Muscle layer of duodenum (tissue), 2 donors: ENCODE measurements around the gene PLAAT4.
"Not testable (repeated sequence)": the region's sequence is repeated elsewhere in the genome, so short reads cannot be mapped to it uniquely, and the experiment has no call there.

ENCODE experiments used
- H3K27ac ChIP-seq: one replicate; pipeline ENCODE4 v1.7.0; 2013; ENCODE audit warnings: mild to moderate bottlenecking, low read length
- H3K27me3 ChIP-seq: one replicate; pipeline ENCODE4 v1.7.0; 2013; ENCODE audit warnings: low read depth, mild to moderate bottlenecking, control low read depth, low read length
- H3K36me3 ChIP-seq, 2 donors: one replicate each; pipeline ENCODE4 v1.7.0; 2013; ENCODE audit warnings: low read length in 2 of 2, control low read depth in 1 of 2, mild to moderate bottlenecking in 1 of 2; ENCODE audit not compliant: insufficient read depth in 2 of 2, control insufficient read depth in 1 of 2
- H3K4me1 ChIP-seq, 2 donors: one replicate each; pipeline ENCODE4 v1.7.0; 2013; ENCODE audit warnings: low read length in 2 of 2, mild to moderate bottlenecking in 2 of 2, control low read depth in 1 of 2, moderate library complexity in 1 of 2; ENCODE audit not compliant: insufficient read depth in 2 of 2, control insufficient read depth in 1 of 2
- H3K4me3 ChIP-seq, 2 donors: one replicate each; pipeline ENCODE4 v1.7.0; 2013; ENCODE audit warnings: low read length in 2 of 2, low read depth in 1 of 2, mild to moderate bottlenecking in 1 of 2
- H3K9me3 ChIP-seq, 2 donors: one replicate each; pipeline ENCODE4 v1.7.0; 2013; ENCODE audit warnings: low read length in 2 of 2, control low read depth in 1 of 2, mild to moderate bottlenecking in 1 of 2; ENCODE audit not compliant: control insufficient read depth in 1 of 2
- donor health status: healthy.

The PLAAT4 gene

GRCh38 chr11:63549411-63549810 lies 12.8 kb downstream of the PLAAT4 start:
- H3K4me1 ChIP-seq = no peaks in the 10 kb centered on the region
- peaks cover 14 to 34% of the 10 kb centered on the region in 2 donors for H3K36me3 ChIP-seq
- H3K4me3 ChIP-seq = no peak overlapping the region
- H3K9me3 ChIP-seq = no peaks in the 10 kb centered on the region
- H3K27ac ChIP-seq = no peak overlapping the region
- no peaks in the 10 kb centered on the region for H3K27me3 ChIP-seq

- not testable (repeated sequence) for H3K27ac ChIP-seq, H3K9me3 ChIP-seq
- H3K36me3 ChIP-seq = peaks cover 6 to 25% of the 10 kb centered on the region in 2 donors
These were observed 13.6 kb downstream of the PLAAT4 start for GRCh38 chr11:63550156-63550700.

GRCh38 chr11:63551091-63551888 lies 14.7 kb downstream of the PLAAT4 start:
- Histone ChIP-seq H3K4me1 (no peaks in the 10 kb centered on the region), H3K4me3 (no peak overlapping the region), H3K27ac (no peak overlapping the region), H3K36me3 (peaks cover 4 to 15% of the 10 kb centered on the region in 2 donors), H3K9me3 (no peaks in the 10 kb centered on the region), H3K27me3 (no peaks in the 10 kb centered on the region)

More at GRCh38 chr11:63550156-63550700, 13.6 kb downstream of the PLAAT4 start:
- H3K4me1 ChIP-seq, H3K27me3 ChIP-seq, H3K4me3 ChIP-seq: not testable (repeated sequence)

GRCh38 chr11:63551889-63552266 lies 15.3 kb downstream of the PLAAT4 start:
- Histone ChIP-seq H3K4me1 (no peaks in the 10 kb centered on the region), H3K4me3 (no peak overlapping the region), H3K36me3 (peaks cover 4 to 9% of the 10 kb centered on the region in 2 donors), H3K27me3 (no peaks in the 10 kb centered on the region), H3K27ac (no peak overlapping the region), H3K9me3 (no peaks in the 10 kb centered on the region)

GRCh38 chr11:63552921-63553320 lies 16.3 kb downstream of the PLAAT4 start:
- no peaks in the 10 kb centered on the region for H3K9me3 ChIP-seq
- H3K36me3 ChIP-seq = no peaks in the 10 kb centered on the region
- H3K27ac ChIP-seq = no peak overlapping the region
- no peaks in the 10 kb centered on the region for H3K4me1 ChIP-seq
- H3K27me3 ChIP-seq = no peaks in the 10 kb centered on the region
- no peak overlapping the region for H3K4me3 ChIP-seq

GRCh38 chr11:63553759-63554158 lies 17.2 kb downstream of the PLAAT4 start:
- no peaks in the 10 kb centered on the region for H3K36me3 ChIP-seq
- no peak overlapping the region for H3K4me3 ChIP-seq
- no peaks in the 10 kb centered on the region for H3K9me3 ChIP-seq
- H3K27me3 ChIP-seq = no peaks in the 10 kb centered on the region
- no peak overlapping the region for H3K27ac ChIP-seq
- H3K4me1 ChIP-seq = no peaks in the 10 kb centered on the region

GRCh38 chr11:63554877-63555223 lies 18.2 kb downstream of the PLAAT4 start:
- no peak overlapping the region for H3K27ac ChIP-seq
- H3K9me3 ChIP-seq = no peaks in the 10 kb centered on the region
- H3K36me3 ChIP-seq = no peaks in the 10 kb centered on the region
- no peaks in the 10 kb centered on the region for H3K27me3 ChIP-seq
- no peaks in the 10 kb centered on the region for H3K4me1 ChIP-seq
- no peak overlapping the region for H3K4me3 ChIP-seq

- Histone ChIP-seq H3K9me3 (no peaks in the 10 kb centered on the region), H3K27me3 (no peaks in the 10 kb centered on the region), H3K36me3 (no peaks in the 10 kb centered on the region), H3K4me1 (no peaks in the 10 kb centered on the region), H3K27ac (no peak overlapping the region), H3K4me3 (no peak overlapping the region)
These were observed 19.9 kb downstream of the PLAAT4 start for GRCh38 chr11:63556404-63557013.

- H3K27me3 ChIP-seq = no peaks in the 10 kb centered on the region
- H3K4me3 ChIP-seq = no peak overlapping the region
- no peaks in the 10 kb centered on the region for H3K4me1 ChIP-seq
- H3K36me3 ChIP-seq = no peaks in the 10 kb centered on the region
- H3K9me3 ChIP-seq = no peaks in the 10 kb centered on the region
- H3K27ac ChIP-seq = no peak overlapping the region
These were observed 21.0 kb downstream of the PLAAT4 start for GRCh38 chr11:63557570-63557969.

GRCh38 chr11:63558459-63559157 lies 22.0 kb downstream of the PLAAT4 start:
- H3K4me1 ChIP-seq = no peaks in the 10 kb centered on the region
- H3K4me3 ChIP-seq = no peak overlapping the region
- no peaks in the 10 kb centered on the region for H3K36me3 ChIP-seq
- H3K9me3 ChIP-seq = no peaks in the 10 kb centered on the region
- no peaks in the 10 kb centered on the region for H3K27me3 ChIP-seq
- H3K27ac ChIP-seq = no peak overlapping the region

- Histone ChIP-seq H3K4me3 (no peak overlapping the region), H3K27ac (no peak overlapping the region), H3K9me3 (no peaks in the 10 kb centered on the region), H3K4me1 (peaks cover 0 to 2% of the 10 kb centered on the region in 2 donors), H3K36me3 (no peaks in the 10 kb centered on the region), H3K27me3 (no peaks in the 10 kb centered on the region)
These were observed 24.0 kb downstream of the PLAAT4 start for GRCh38 chr11:63560506-63561180.
